Prostate gland (tissue), 2 donors: ENCODE measurements around the gene DDX6.
"Not testable (repeated sequence)": the region's sequence is repeated elsewhere in the genome, so short reads cannot be mapped to it uniquely, and the experiment has no call there.

ENCODE experiments used
- POLR2A ChIP-seq: fragments of 450-650 bp; IDR thresholded peaks from one replicate; pipeline ENCODE4 v1.6.1; 2016; ENCODE audit warnings: antibody characterized with exemption, mild to moderate bottlenecking
- POLR2AphosphoS5 ChIP-seq: sonication (generic); formaldehyde crosslinking; IDR thresholded peaks from one replicate; pipeline ENCODE4 v1.6.1; 2017; ENCODE audit warnings: antibody characterized with exemption
- TF ChIP-seq, protein P1 (sequence below), 4 experiments: fragments of 200-600 bp in 2 of 4; fragments of 450-650 bp in 2 of 4; sonication (generic) in 2 of 4; IDR thresholded peaks; 1 replicate in 3 of 4; 2 replicates in 1 of 4; pipeline ENCODE4 v1.5.1; 2016 to 2019; ENCODE audit warnings: antibody characterized with exemption in 4 of 4, mild to moderate bottlenecking in 2 of 4, moderate library complexity in 2 of 4

DNA sequence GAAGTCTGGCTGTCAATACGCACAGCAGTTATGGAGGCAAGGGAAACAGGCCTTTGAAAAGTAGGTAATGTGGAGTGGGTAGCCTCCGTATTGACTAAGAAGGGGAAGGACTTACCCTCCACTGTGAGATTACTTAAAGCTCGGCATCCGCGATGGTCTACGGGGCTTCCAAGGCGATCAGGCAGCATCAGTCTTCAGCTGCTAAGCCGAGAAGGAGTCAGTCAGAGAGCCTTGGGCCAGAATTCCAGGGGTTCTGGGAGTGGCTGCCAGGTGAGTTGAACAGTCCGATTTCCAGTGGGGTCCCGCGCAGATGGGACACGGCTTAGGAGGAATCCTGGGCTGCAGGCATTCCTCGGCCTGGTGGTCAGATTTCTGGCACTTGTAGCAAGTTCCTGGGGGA is 70.9 kb downstream of the DDX6 start:
- TF ChIP-seq, protein P1, sequence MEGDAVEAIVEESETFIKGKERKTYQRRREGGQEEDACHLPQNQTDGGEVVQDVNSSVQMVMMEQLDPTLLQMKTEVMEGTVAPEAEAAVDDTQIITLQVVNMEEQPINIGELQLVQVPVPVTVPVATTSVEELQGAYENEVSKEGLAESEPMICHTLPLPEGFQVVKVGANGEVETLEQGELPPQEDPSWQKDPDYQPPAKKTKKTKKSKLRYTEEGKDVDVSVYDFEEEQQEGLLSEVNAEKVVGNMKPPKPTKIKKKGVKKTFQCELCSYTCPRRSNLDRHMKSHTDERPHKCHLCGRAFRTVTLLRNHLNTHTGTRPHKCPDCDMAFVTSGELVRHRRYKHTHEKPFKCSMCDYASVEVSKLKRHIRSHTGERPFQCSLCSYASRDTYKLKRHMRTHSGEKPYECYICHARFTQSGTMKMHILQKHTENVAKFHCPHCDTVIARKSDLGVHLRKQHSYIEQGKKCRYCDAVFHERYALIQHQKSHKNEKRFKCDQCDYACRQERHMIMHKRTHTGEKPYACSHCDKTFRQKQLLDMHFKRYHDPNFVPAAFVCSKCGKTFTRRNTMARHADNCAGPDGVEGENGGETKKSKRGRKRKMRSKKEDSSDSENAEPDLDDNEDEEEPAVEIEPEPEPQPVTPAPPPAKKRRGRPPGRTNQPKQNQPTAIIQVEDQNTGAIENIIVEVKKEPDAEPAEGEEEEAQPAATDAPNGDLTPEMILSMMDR (IDR thresholded peaks at IDR 0.05): not testable (repeated sequence)
- TF ChIP-seq POLR2A, POLR2AphosphoS5: not testable (repeated sequence)
